HEK293 (cell line): ENCODE results near the gene C20orf144.
A peak's percentile ranks its signal among the peaks of the same experiment; 100 is the strongest.

ENCODE experiments used
- HOXC10 ChIP-seq: sonication (generic); formaldehyde crosslinking; IDR thresholded peaks from 2 replicates; pipeline ENCODE4 v1.8.1; 2023; ENCODE audit warnings: mild to moderate bottlenecking, missing genetic modification reagents
- KLF10 ChIP-seq: fragments of 450-650 bp; IDR thresholded peaks from 2 replicates; pipeline ENCODE4 v1.5.1; 2018; ENCODE audit warnings: missing biosample characterization, mild to moderate bottlenecking, missing genetic modification characterization
- KLF9 ChIP-seq: fragments of 450-650 bp; formaldehyde crosslinking; IDR thresholded peaks from 2 replicates; pipeline ENCODE4 v1.5.1; 2016; ENCODE audit warnings: missing biosample characterization, missing genetic modification characterization, low read depth
- MEIS1 ChIP-seq: sonication (generic); formaldehyde crosslinking; IDR thresholded peaks from 2 replicates; pipeline ENCODE4 v1.8.1; 2022; ENCODE audit warnings: missing genetic modification reagents, mild to moderate bottlenecking, borderline replicate concordance
- PRDM2 ChIP-seq: fragments of 450-650 bp; formaldehyde crosslinking; IDR thresholded peaks from 2 replicates; pipeline ENCODE4 v1.5.1; 2016; ENCODE audit warnings: missing biosample characterization, missing genetic modification characterization, borderline replicate concordance
- PRDM6 ChIP-seq: fragments of 450-650 bp; formaldehyde crosslinking; IDR thresholded peaks from 2 replicates; pipeline ENCODE4 v1.5.1; 2017; ENCODE audit warnings: missing biosample characterization, missing genetic modification characterization
- SP3 ChIP-seq: fragments of 450-650 bp; formaldehyde crosslinking; IDR thresholded peaks from 2 replicates; pipeline ENCODE4 v1.5.1; 2016; ENCODE audit warnings: missing biosample characterization, missing genetic modification characterization
- TCF7L2 ChIP-seq: IDR thresholded peaks from 2 replicates; pipeline ENCODE4 v1.6.1; 2011; ENCODE audit warnings: low read depth, mild to moderate bottlenecking, inconsistent platforms, low read length, moderate library complexity, borderline replicate concordance
- ZBTB17 ChIP-seq: fragments of 450-650 bp; formaldehyde crosslinking; IDR thresholded peaks from 2 replicates; pipeline ENCODE4 v1.5.1; 2016; ENCODE audit warnings: missing biosample characterization, missing genetic modification characterization
- ZEB2 ChIP-seq: fragments of 450-650 bp; formaldehyde crosslinking; IDR thresholded peaks from 2 replicates; pipeline ENCODE4 v1.5.1; 2016; ENCODE audit warnings: missing biosample characterization, missing genetic modification characterization
- ZFP3 ChIP-seq: fragments of 450-650 bp; formaldehyde crosslinking; IDR thresholded peaks from 2 replicates; pipeline ENCODE4 v1.5.1; 2016; ENCODE audit warnings: low read depth, missing biosample characterization, missing genetic modification characterization
- ZFP41 ChIP-seq: fragments of 450-650 bp; formaldehyde crosslinking; IDR thresholded peaks from 2 replicates; pipeline ENCODE4 v1.5.1; 2016; ENCODE audit warnings: missing biosample characterization, missing genetic modification characterization, borderline replicate concordance
- ZNF148 ChIP-seq: fragments of 450-650 bp; formaldehyde crosslinking; IDR thresholded peaks from 2 replicates; pipeline ENCODE4 v1.5.0; 2017; ENCODE audit warnings: missing biosample characterization, missing genetic modification characterization, borderline replicate concordance
- ZNF155 ChIP-seq: fragments of 450-650 bp; formaldehyde crosslinking; IDR thresholded peaks from 2 replicates; pipeline ENCODE4 v1.5.1; 2016; ENCODE audit warnings: missing biosample characterization, missing genetic modification characterization
- ZNF311 ChIP-seq: fragments of 450-650 bp; formaldehyde crosslinking; IDR thresholded peaks from 2 replicates; pipeline ENCODE4 v1.5.1; 2017; ENCODE audit warnings: missing biosample characterization, missing genetic modification characterization, borderline replicate concordance
- ZNF354C ChIP-seq: fragments of 450-650 bp; formaldehyde crosslinking; IDR thresholded peaks from 2 replicates; pipeline ENCODE4 v1.5.1; 2016; ENCODE audit warnings: missing biosample characterization, missing genetic modification characterization, low read depth, borderline replicate concordance
- ZNF610 ChIP-seq: fragments of 450-650 bp; formaldehyde crosslinking; IDR thresholded peaks from 2 replicates; pipeline ENCODE4 v1.5.1; 2016; ENCODE audit warnings: missing biosample characterization, missing genetic modification characterization, borderline replicate concordance
- ZNF621 ChIP-seq: fragments of 450-650 bp; formaldehyde crosslinking; IDR thresholded peaks from 2 replicates; pipeline ENCODE4 v1.5.1; 2017; ENCODE audit warnings: missing biosample characterization, missing genetic modification characterization
- ZNF626 ChIP-seq: fragments of 450-650 bp; sonication (Bioruptor Pico); formaldehyde crosslinking; IDR thresholded peaks from 2 replicates; pipeline ENCODE4 v1.5.1; 2018; ENCODE audit warnings: missing biosample characterization, missing genetic modification characterization, inconsistent platforms
- ZNF660 ChIP-seq: fragments of 450-650 bp; IDR thresholded peaks from 2 replicates; pipeline ENCODE4 v1.5.1; 2018; ENCODE audit warnings: missing biosample characterization, mild to moderate bottlenecking, missing genetic modification characterization
- ZNF747 ChIP-seq: fragments of 450-650 bp; formaldehyde crosslinking; IDR thresholded peaks from 2 replicates; pipeline ENCODE4 v1.5.1; 2016; ENCODE audit warnings: missing biosample characterization, missing genetic modification characterization
- ZSCAN18 ChIP-seq: fragments of 450-650 bp; formaldehyde crosslinking; IDR thresholded peaks from 2 replicates; pipeline ENCODE4 v1.5.1; 2016; ENCODE audit warnings: missing biosample characterization, missing genetic modification characterization
- TF ChIP-seq, protein P1 (sequence below): fragments of 450-650 bp; formaldehyde crosslinking; IDR thresholded peaks from 2 replicates; pipeline ENCODE4 v1.5.1; 2017; ENCODE audit warnings: missing biosample characterization, missing genetic modification characterization
- TF ChIP-seq, protein P2 (sequence below): fragments of 450-650 bp; formaldehyde crosslinking; optimal IDR thresholded peaks from 2 replicates; pipeline ENCODE3; 2016; ENCODE audit warnings: missing biosample characterization, mild to moderate bottlenecking, missing genetic modification characterization

C20orf144 gene

GRCh38 chr20:33686100-33686983 lies 24.2 kb downstream of the C20orf144 start, which contains the start of gene E2F1 (continued):
- TF ChIP-seq, protein P1, sequence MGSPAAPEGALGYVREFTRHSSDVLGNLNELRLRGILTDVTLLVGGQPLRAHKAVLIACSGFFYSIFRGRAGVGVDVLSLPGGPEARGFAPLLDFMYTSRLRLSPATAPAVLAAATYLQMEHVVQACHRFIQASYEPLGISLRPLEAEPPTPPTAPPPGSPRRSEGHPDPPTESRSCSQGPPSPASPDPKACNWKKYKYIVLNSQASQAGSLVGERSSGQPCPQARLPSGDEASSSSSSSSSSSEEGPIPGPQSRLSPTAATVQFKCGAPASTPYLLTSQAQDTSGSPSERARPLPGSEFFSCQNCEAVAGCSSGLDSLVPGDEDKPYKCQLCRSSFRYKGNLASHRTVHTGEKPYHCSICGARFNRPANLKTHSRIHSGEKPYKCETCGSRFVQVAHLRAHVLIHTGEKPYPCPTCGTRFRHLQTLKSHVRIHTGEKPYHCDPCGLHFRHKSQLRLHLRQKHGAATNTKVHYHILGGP (tag by site-specific recombination): no peak
- no peak for TF ChIP-seq ZNF621 (tag by site-specific recombination)
- TF ChIP-seq ZFP41 (tag by site-specific recombination): no peak
- peak; percentile 88 for TF ChIP-seq SP3 (tag by site-specific recombination)
- TF ChIP-seq TCF7L2: no peak
- TF ChIP-seq KLF10 (tag by site-specific recombination): peak; percentile 56; the same call in 1 of the 2 replicates
- TF ChIP-seq, protein P2, sequence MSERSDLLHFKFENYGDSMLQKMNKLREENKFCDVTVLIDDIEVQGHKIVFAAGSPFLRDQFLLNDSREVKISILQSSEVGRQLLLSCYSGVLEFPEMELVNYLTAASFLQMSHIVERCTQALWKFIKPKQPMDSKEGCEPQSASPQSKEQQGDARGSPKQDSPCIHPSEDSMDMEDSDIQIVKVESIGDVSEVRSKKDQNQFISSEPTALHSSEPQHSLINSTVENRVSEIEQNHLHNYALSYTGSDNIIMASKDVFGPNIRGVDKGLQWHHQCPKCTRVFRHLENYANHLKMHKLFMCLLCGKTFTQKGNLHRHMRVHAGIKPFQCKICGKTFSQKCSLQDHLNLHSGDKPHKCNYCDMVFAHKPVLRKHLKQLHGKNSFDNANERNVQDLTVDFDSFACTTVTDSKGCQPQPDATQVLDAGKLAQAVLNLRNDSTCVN (tag by site-specific recombination): peak; percentile 74
- TF ChIP-seq ZEB2: no peak
- no peak for TF ChIP-seq ZNF747 (tag by site-specific recombination)
- no peak for TF ChIP-seq HOXC10 (CRISPR knock-in tag)
- TF ChIP-seq ZNF660 (tag by site-specific recombination): no peak
- TF ChIP-seq PRDM6 (tag by site-specific recombination): no peak
- peak; percentile 45; the same call in 1 of the 2 replicates for TF ChIP-seq KLF9
- TF ChIP-seq ZSCAN18 (tag by site-specific recombination): no peak
- peak; percentile 59; the same call in 1 of the 2 replicates for TF ChIP-seq ZBTB17 (tag by site-specific recombination)
- no peak for TF ChIP-seq ZNF354C (tag by site-specific recombination)
- TF ChIP-seq ZNF626 (tag by site-specific recombination): no peak
- TF ChIP-seq PRDM2 (tag by site-specific recombination): no peak
- peak; percentile 65; the same call in 1 of the 2 replicates for TF ChIP-seq ZNF610 (tag by site-specific recombination)
- TF ChIP-seq ZNF148 (tag by site-specific recombination): no peak
- TF ChIP-seq ZNF155: no peak
- 0 out of 2 replicates have a peak, but pooled peaks have one; percentile 33 for TF ChIP-seq MEIS1
- no peak for TF ChIP-seq ZNF311 (tag by site-specific recombination)
- no peak for TF ChIP-seq ZFP3 (tag by site-specific recombination)
